HG03064 (cell line): Measurements from ENCODE around the gene RPL13A.
"Not testable (repeated sequence)": the region's sequence is repeated elsewhere in the genome, so short reads cannot be mapped to it uniquely, and the experiment has no call there.

Experiments used
- ATAC-seq: cut with Tn5 transposase; IDR thresholded peaks from one replicate; pipeline ENCODE4 v1.9.1; 2021; ENCODE audit warnings: low read depth; ENCODE audit not compliant: unreplicated experiment

RPL13A gene

DNA sequence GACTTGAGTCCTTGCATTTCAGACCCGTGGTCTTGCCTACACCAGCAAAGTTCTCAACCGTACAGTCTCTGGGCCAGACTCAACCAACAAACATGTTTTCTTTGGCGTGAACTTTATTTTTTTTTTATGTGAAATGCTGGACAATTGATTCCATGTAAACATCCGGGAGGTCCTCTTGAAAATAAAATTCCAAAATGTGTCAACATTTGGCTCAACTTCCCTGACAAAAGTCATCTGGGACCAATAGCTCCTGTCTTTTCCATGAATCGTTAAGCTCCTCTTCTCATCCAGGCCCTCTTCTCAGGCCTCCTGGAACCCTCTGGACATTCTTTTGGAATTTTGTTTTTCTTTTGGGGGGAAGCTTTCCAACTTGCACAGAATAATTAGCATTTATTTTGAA, 31.6 kb upstream of the RPL13A start:
- ATAC-seq = no peak

DNA sequence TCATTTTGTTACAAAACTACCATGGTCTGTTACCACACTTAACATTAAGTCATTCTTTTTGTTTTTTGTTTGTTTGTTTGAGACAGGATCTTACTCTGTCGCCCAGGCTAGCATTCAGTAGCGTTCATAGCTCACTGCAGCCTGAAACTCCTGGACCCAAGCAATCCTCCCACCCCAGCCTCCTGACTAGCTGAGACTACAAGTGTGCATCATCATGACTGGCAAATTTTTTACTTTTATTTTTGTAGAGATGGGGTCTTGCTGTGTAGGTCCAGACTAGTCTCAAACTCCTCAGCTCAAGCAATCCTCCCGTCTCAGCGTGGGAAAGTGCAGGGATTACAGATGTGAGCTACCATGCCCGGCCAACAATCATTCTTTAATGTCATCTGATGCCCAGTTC, 31.1 kb upstream of the RPL13A start:
- no peak for ATAC-seq

- no peak for ATAC-seq
These were observed 28.9 kb upstream of the RPL13A start for GRCh38 chr19:49458567-49458903.

DNA sequence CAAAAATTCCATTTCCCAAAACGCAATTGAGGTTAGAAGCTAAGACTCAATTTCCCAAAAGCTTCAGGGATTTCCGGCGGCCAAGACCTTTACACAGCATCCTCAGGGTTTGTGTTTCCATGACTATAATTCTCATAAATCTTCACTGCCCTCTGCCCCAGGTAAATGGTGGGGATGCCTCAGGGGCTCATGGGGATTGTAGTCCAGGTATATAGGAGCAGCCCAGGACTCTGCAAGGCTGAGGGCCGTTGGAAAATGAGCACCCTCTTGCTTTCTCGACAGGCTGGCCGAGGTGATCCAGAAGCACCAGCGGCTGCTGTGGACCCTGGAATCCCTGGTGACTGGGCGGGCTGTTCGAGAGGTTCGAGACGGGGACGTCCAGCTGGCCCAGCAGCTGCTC, 28.0 kb upstream of the RPL13A start:
- no peak for ATAC-seq

DNA sequence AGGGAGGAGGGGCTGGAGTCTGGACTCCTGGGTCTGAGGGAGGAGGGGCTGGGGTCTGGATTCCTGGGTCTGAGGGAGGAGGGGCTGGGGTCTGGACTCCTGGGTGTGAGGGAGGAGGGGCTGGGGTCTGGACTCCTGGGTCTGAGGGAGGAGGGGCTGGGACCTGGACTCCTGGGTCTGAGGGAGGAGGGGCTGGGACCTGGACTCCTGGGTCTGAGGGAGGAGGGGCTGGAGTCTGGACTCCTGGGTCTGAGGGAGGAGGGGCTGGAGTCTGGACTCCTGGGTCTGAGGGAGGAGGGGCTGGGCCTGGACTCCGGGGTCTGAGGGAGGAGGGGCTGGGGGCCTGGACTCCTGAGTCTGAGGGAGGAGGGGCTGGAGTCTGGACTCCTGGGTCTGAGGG, 26.3 kb upstream of the RPL13A start:
- ATAC-seq = not testable (repeated sequence)

DNA sequence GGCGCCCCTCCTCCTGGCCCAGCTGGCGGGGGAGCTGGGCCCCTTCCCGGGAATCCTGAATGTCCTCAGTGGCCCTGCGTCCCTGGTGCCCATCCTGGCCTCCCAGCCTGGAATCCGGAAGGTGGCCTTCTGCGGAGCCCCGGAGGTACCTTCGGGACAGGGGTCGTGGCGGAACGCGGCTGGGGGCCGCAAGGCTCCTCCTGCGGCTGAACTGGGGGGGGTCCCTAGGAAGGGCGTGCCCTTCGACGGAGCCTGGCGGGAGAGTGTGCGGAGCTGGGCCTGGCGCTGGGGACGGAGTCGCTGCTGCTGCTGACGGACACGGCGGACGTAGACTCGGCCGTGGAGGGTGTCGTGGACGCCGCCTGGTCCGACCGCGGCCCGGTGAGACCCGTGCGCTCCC, 25.8 kb upstream of the RPL13A start:
- no peak for ATAC-seq

DNA sequence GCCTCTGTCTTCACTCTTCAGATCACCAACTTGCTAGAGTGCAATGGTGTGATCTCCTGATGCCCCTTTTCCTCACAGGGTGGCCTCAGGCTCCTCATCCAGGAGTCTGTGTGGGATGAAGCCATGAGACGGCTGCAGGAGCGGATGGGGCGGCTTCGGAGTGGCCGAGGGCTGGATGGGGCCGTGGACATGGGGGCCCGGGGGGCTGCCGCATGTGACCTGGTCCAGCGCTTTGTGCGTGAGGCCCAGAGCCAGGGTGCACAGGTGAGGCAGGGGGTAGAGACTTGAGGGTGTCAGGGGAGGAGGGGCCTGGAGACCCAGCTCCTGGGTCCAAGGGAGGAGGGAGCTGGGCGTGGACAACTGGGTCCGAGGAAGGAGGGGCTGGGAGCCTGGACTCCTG, 24.9 kb upstream of the RPL13A start:
- no peak for ATAC-seq

GRCh38 chr19:49463960-49464740, 23.3 kb upstream of the RPL13A start:
- no peak for ATAC-seq

GRCh38 chr19:49465371-49465770, 22.0 kb upstream of the RPL13A start:
- ATAC-seq = no peak

DNA sequence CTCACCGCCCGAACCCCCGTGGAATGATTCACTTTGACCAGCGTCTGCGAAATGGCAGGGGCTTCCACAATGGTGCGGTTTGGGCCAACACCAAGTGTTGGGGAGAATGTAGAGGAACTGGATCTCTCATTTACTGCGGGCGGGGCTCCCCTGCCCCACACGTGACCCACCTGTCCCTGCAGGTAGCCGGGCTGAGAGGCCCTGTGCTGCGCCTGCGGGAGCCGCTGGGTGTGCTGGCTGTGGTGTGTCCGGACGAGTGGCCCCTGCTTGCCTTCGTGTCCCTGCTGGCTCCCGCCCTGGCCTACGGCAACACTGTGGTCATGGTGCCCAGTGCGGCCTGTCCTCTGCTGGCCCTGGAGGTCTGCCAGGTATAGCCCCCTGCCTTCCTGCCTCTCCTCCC, 19.2 kb upstream of the RPL13A start:
- no peak for ATAC-seq

DNA sequence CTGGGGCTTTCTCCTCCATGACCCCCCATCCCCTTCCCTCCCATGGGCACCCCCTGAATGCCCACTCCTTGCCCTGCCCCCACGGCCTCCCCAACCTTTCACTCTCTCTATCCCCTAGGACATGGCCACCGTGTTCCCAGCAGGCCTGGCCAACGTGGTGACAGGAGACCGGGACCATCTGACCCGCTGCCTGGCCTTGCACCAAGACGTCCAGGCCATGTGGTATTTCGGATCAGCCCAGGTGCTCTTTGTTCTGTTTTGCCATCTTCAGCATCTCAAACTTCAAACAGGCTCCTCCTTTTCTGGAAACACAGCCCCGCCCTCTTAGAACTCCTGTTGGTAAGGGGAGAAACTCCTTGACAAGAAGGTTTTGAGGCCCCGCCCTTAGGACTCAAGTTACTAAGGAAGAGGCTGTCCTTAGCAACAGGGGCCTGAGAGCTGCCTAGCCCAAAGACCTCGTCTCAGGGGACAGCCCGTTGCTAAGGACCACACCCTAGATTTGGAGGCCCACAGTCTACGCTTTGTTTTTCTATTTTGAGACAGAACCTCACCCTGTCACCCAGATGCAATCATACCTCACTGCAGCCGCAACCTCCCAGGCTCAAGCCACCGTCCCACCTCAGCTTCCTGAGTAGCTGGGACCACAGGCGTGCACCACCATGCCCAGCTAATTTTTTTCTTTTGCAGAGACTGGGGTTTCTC, 18.5 kb upstream of the RPL13A start:
- ATAC-seq = no peak

- no peak for ATAC-seq
These were observed 17.4 kb upstream of the RPL13A start for GRCh38 chr19:49469828-49470614.

GRCh38 chr19:49470615-49470978, 16.8 kb upstream of the RPL13A start:
- no peak for ATAC-seq

DNA sequence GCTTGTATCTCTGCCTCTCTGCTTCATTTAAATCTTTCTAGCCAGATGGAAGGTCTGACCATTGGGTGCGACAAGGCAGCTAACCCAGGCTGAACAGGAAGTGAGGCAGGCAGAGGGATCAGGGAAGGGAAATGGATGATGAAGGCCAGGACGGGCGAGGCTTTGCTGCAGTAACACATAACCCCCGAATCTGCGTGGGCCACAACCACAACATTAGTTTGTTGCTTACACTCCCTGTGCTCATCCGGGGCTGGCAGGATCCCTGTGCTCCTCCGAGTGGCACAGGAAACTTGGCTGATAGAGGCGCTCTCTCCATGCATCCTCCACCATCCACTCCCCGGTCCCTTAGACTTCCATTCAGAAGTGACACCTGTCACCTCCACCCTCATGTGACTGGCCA, 14.5 kb upstream of the RPL13A start:
- ATAC-seq = no peak

GRCh38 chr19:49473501-49473867, 13.9 kb upstream of the RPL13A start:
- not testable (repeated sequence) for ATAC-seq

GRCh38 chr19:49473868-49474541, 13.4 kb upstream of the RPL13A start, which contains the start of gene FLT3LG:
FLT3LG (plus strand) TSS chr19:49474215; CDS start chr19:49474640, 425 bp downstream.
- no peak for ATAC-seq

DNA sequence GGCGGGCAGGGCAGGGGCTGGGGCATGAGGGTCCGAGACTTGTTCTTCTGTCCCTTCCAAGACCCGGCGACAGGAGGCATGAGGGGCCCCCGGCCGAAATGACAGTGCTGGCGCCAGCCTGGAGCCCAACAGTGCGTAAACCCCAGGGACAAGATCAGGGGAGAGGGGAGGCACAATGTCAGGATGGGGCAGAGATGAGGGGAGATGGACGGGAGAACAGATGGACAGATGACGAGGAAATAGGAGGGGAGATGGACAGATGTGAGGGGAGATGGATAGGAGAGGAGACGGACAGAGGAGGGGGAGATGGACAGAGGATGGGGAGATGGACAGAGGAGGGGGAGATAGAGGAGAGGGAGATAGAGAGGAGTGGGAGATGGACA, 12.9 kb upstream of the RPL13A start:
- ATAC-seq = no peak

GRCh38 chr19:49475191-49475917, 12.1 kb upstream of the RPL13A start:
- ATAC-seq = no peak

DNA sequence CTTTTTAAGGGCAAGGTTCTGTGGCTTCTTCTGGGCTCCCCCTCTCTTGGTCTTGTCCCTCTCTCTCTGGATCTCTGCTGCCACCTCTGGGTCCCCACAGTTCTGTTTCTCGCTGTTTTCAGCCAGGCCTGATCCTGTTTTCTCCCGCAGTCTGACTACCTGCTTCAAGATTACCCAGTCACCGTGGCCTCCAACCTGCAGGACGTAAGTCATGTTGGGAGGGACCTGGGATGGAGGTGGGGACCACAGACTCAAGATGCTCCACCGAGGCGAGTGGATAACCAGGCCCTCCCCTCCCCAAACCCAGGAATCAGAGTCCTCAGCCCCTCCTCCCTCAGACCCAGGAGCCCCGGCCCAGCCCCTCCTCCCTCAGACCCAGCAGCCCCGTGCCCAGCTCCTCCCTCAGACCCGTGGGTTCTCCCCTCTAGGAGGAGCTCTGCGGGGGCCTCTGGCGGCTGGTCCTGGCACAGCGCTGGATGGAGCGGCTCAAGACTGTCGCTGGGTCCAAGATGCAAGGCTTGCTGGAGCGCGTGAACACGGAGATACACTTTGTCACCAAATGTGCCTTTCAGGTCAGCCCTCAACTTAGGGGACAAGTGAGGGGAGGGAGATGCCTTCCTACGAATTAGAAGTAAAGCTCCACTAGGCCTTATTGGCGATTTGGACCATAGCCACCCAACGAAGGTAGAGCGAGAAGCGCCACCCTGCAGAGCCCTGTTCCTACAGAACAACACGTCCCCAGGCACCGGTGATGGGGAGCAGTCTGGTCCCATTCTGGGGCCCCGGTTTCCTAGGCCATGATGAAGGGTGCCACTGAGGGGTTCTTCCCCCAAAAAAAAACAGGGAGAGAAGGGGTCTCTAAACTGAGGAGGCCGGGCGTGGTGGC, 11.2 kb upstream of the RPL13A start:
- ATAC-seq = no peak
